HG03097 (cell line): ENCODE results near the gene CDC42EP4.

ENCODE experiments used
- ATAC-seq: cut with Tn5 transposase; IDR thresholded peaks from one replicate; pipeline ENCODE4 v1.9.1; 2021; ENCODE audit not compliant: unreplicated experiment, low FRiP score

Gene CDC42EP4

GRCh38 chr17:73261952-73262675 lies 49.7 kb downstream of the CDC42EP4 start:
- no peak for ATAC-seq

GRCh38 chr17:73261617-73261951 lies 50.2 kb downstream of the CDC42EP4 start, which contains the start of gene CPSF4L:
Gene CPSF4L (minus strand): TSS chr17:73261880. CDS start chr17:73261818, 62 bp downstream.
- ATAC-seq: no peak

GRCh38 chr17:73257516-73257915 lies 54.3 kb downstream of the CDC42EP4 start:
- no peak for ATAC-seq

- ATAC-seq: no peak
These were observed 55.6 kb downstream of the CDC42EP4 start for GRCh38 chr17:73256220-73256619.

- no peak for ATAC-seq
These were observed 56.1 kb downstream of the CDC42EP4 start for GRCh38 chr17:73255671-73256181.

- ATAC-seq: no peak
These were observed 59.9 kb downstream of the CDC42EP4 start for GRCh38 chr17:73251871-73252270.

GRCh38 chr17:73250851-73251640 lies 60.8 kb downstream of the CDC42EP4 start:
- no peak for ATAC-seq

GRCh38 chr17:73249700-73250099 lies 62.1 kb downstream of the CDC42EP4 start:
- ATAC-seq: no peak

GRCh38 chr17:73248532-73248931 lies 63.3 kb downstream of the CDC42EP4 start:
- no peak for ATAC-seq

GRCh38 chr17:73247726-73248125 lies 64.1 kb downstream of the CDC42EP4 start:
- no peak for ATAC-seq

- ATAC-seq: no peak
These were observed 71.2 kb downstream of the CDC42EP4 start for GRCh38 chr17:73240561-73240960.

- no peak for ATAC-seq
These were observed 74.1 kb downstream of the CDC42EP4 start for GRCh38 chr17:73237714-73238113.

- no peak for ATAC-seq
These were observed 77.1 kb downstream of the CDC42EP4 start for GRCh38 chr17:73234736-73235135.
